Gastrocnemius medialis (tissue), 4 donors: ENCODE data around the gene ERV3-1.

Experiments
- POLR2A ChIP-seq, 2 donors: fragments of 450-650 bp; IDR thresholded peaks; one replicate each; pipeline ENCODE4 v1.6.1; 2017; ENCODE audit warnings: antibody characterized with exemption in 2 of 2, mild to moderate bottlenecking in 2 of 2, moderate library complexity in 2 of 2
- TF ChIP-seq, protein P1 (sequence below), 5 experiments: fragments of 450-650 bp in 3 of 5; fragments of 200-600 bp in 2 of 5; sonication (generic) in 2 of 5; IDR thresholded peaks in 4 of 5; conservative IDR thresholded peaks in 1 of 5; 1 replicate in 4 of 5; 2 replicates in 1 of 5; pipeline ENCODE4 v1.5.1; 2016 to 2019; ENCODE audit warnings: antibody characterized with exemption in 5 of 5, mild to moderate bottlenecking in 3 of 5, moderate library complexity in 3 of 5

DNA sequence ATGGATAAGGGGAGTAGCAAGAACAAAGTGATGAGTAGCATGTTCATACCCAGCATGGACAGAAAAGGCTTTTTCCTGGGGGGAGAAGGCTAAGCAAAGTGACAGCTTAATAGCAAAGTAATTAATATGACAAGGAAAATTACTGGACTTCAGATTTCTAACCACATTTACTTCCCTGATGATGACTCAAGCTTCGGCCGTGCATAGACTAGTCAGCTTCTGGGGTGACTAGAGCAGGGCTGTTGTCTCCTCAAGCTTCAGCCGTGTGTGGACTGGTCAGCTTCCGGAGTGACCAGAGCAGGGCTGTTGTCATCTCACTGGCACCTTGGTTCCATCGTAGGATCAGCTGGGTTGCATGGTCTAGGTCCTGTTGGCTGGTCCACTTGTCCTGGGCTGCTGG, 13.5 kb downstream of the ERV3-1 start:
- no peak for TF ChIP-seq POLR2A (IDR thresholded peaks at IDR 0.05)
- TF ChIP-seq, protein P1, sequence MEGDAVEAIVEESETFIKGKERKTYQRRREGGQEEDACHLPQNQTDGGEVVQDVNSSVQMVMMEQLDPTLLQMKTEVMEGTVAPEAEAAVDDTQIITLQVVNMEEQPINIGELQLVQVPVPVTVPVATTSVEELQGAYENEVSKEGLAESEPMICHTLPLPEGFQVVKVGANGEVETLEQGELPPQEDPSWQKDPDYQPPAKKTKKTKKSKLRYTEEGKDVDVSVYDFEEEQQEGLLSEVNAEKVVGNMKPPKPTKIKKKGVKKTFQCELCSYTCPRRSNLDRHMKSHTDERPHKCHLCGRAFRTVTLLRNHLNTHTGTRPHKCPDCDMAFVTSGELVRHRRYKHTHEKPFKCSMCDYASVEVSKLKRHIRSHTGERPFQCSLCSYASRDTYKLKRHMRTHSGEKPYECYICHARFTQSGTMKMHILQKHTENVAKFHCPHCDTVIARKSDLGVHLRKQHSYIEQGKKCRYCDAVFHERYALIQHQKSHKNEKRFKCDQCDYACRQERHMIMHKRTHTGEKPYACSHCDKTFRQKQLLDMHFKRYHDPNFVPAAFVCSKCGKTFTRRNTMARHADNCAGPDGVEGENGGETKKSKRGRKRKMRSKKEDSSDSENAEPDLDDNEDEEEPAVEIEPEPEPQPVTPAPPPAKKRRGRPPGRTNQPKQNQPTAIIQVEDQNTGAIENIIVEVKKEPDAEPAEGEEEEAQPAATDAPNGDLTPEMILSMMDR (IDR thresholded peaks at IDR 0.05 in 4 of 5, conservative IDR thresholded peaks at IDR 0.05 in 1 of 5), result no peak
